Astrocyte of the cerebellum (primary cell): ENCODE measurements around the gene ZBED5.

Experiments
- DNase-seq: peaks from one replicate; pipeline ENCODE4 v3.0.0-alpha.2; 2011; ENCODE audit warnings: low read depth
- H3K4me3 ChIP-seq: 2 replicates; pipeline ENCODE4 v1.5.1; 2011; ENCODE audit warnings: mild to moderate bottlenecking, low read depth, low read length, moderate library complexity
- CTCF ChIP-seq: IDR thresholded peaks from 2 replicates; pipeline ENCODE4 v1.5.1; 2012; ENCODE audit warnings: low read length, low read depth, moderate library complexity, mild to moderate bottlenecking; ENCODE audit errors: missing control alignments
- in situ Hi-C: cut with HindIII; loops from 2 replicates; pipeline ENCODE4 v1.10.0; 2017; ENCODE audit warnings: low sequenced_read_pairs

ZBED5 gene

DNA sequence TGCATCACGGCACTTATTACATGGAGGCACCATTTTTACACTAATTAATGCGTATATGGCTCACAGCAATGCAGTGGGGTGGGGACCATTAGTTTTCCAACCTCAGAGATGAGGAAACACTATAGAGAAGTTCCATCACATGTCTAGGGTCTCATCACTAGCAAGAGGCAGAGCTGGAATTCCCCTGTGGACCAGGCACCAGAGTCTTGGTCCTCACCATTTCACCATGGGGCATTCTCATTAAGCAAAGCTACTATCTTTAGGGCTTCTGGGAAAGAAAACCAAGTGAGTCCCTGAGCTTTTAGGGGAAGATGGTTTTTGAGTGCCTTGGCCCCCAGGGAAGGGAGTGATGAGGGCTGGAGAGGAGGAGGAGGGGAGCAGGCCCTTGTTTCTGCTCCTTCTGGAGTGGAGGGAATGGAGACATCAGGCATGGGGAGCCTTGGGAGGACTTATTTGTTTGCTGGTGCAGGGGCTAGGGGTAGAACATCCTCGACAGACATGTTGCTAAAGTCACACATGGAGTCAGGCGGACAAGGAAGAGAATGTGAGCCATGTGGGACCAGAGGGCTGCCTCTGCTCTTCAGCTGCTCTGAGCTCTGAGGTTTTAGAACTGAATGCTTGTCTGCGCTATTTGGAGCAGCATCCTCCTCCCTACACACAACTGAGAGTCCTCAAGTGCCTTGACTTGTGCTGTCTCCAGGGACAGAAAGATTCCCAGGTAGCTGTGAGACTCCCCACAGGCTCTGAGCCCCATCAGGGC, 40.3 kb upstream of the ZBED5 start:
- no peak for DNase-seq
- no peak overlapping the region for H3K4me3 ChIP-seq
- in situ Hi-C loops, result no loop called here
- TF ChIP-seq CTCF, result no peak

DNA sequence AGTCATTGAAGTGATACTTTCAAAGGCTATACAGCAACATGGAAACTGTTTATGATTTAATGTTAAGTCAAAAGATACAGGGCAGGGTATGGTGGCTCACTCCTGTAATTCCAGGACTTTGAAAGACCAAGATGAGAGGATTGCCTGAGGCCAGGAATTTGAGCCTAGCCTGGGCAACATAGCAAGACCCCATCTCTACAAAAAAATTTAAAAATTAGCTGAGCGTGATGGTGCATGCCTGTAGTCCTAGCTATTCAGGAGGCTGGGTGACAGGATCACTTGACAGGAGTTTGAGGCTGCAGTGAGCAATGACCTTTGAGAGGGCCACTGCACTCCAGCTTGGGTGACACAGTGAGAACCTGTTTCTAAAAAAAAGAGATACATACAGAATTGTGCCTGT, 39.3 kb upstream of the ZBED5 start:
- in situ Hi-C loops, result no loop called here
- TF ChIP-seq CTCF, result no peak
- no peak for DNase-seq
- no peak overlapping the region for H3K4me3 ChIP-seq

GRCh38 chr11:10896493-10896892, 38.6 kb upstream of the ZBED5 start:
- DNase-seq, result no peak
- TF ChIP-seq CTCF, result no peak
- in situ Hi-C loops, result no loop called here
- no peak overlapping the region for H3K4me3 ChIP-seq

DNA sequence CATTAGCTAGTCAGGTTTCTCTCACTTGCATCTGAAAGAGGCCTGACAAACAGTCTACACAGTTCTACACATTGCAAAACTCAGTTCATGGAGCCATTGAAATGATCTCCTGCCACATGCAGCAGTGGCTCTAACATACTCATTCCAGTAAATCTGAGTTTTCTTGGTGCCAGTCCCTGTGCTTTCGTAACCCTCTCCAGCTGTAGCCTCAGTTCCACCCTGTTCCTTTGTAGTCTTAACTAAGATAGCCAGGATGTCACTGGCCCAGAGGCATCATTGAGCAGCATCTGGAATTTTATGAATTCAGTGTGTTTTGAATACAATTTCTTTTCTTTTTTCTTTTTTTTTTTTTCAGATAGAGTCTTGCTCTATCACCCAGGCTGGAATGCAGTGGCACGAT, 37.4 kb upstream of the ZBED5 start:
- TF ChIP-seq CTCF, result no peak
- no peak overlapping the region for H3K4me3 ChIP-seq
- DNase-seq, result no peak
- in situ Hi-C loops, result no loop called here

DNA sequence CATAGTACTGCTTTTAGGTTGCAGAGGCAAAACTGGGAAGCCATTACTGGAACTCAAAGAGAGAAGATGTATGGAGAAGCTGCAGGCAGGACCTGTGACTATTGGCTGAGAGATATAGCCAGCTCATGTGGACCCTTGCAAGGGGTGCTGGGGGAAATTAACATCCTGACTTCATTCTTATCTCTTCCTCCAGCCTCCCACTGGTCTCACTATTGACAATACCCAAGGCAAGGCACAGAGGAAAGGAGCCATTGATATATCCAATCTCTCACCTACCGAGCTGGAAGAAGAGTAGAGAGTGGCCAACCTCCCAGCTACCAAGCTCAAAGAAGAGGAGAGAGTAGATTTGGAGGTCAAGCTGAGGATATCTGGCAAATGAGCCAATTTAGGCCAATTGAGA, 36.8 kb upstream of the ZBED5 start:
- no peak for DNase-seq
- TF ChIP-seq CTCF, result no peak
- no peak overlapping the region for H3K4me3 ChIP-seq
- in situ Hi-C loops, result no loop called here

DNA sequence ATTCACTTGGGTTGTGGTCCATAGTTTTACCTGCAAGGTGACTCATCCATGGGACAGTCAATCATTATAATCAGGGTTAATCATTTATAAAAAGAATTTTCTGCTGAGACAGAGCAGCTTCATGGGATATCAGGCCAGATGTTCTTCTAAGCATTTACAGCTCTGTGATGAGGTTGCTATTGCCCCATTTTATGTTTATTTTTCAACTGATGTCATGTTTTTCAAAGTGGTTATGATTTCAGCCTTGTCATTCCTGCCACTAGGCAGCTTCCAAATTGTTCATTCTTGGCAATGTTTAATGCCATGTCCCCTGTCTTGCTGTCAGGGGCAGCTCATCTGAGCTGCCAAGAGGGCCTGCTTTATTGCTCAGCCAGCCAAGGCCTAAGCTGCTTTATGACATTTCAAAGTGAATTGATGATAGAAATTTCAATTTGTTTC, 35.9 kb upstream of the ZBED5 start:
- no peak for DNase-seq
- no peak overlapping the region for H3K4me3 ChIP-seq
- TF ChIP-seq CTCF, result no peak
- in situ Hi-C loops, result no loop called here

- no peak overlapping the region for H3K4me3 ChIP-seq
- no peak for TF ChIP-seq CTCF
- no peak for DNase-seq
- in situ Hi-C loops, result no loop called here
Measured at GRCh38 chr11:10892250-10892649, 34.4 kb upstream of the ZBED5 start.
